Panc1 (cell line): ENCODE measurements around the gene MCTP1.

Experiments used
- CTCF ChIP-seq: fragments of 450-650 bp; IDR thresholded peaks from 2 replicates; pipeline ENCODE4 v1.5.1; 2017; ENCODE audit warnings: mild to moderate bottlenecking
- POLR2AphosphoS5 ChIP-seq: IDR thresholded peaks from 2 replicates; pipeline ENCODE4 v1.6.1; 2012; ENCODE audit warnings: mild to moderate bottlenecking, low read depth, low read length, moderate library complexity
- REST ChIP-seq, 2 experiments: IDR thresholded peaks; 2 replicates each; pipeline ENCODE4 v1.6.1; 2011 to 2012; ENCODE audit warnings: low read depth in 2 of 2, control low read depth in 1 of 2, low read length in 1 of 2, mild to moderate bottlenecking in 1 of 2, moderate library complexity in 1 of 2; ENCODE audit not compliant: insufficient read depth in 1 of 2
- SIN3A ChIP-seq: IDR thresholded peaks from 2 replicates; pipeline ENCODE4 v1.6.1; 2012; ENCODE audit warnings: low read depth, mild to moderate bottlenecking, low read length, moderate library complexity, borderline replicate concordance; ENCODE audit not compliant: insufficient read depth
- TCF7L2 ChIP-seq: IDR thresholded peaks from 2 replicates; pipeline ENCODE4 v1.6.1; 2011; ENCODE audit warnings: mild to moderate bottlenecking, low read depth, low read length, inconsistent platforms

DNA sequence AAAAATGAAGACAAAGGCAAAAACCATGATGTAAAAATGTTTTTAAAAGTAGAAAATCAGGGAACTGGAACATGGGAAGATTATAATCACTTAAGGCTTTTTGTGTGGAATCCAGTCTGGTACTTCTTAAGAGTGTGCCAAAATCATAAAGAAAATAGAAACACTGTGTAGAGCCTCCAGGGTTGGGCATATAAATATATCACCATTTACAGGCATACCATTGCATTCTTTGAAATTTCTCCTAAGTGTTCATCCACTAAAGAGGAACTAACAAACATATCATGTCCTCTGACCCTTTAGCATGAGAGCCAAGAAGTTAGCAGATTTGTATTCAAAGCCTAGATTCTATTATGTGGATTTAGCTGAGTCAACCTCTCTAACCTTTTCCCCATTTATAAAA is 573.1 kb downstream of the MCTP1 start:
- TF ChIP-seq CTCF (no peak), REST (IDR thresholded peaks at IDR 0.05; ENCODE audit: insufficient read depth in 1 of 2, low read depth in 2 of 2, low read length in 1 of 2) (no peak), SIN3A (no peak), TCF7L2 (no peak), POLR2AphosphoS5 (no peak)
